Fibroblast of mammary gland (primary cell): Measurements from ENCODE around the gene GUCY1A2.
A peak's percentile ranks its signal among the peaks of the same experiment; 100 is the strongest.
"Not testable (repeated sequence)": the region's sequence is repeated elsewhere in the genome, so short reads cannot be mapped to it uniquely, and the experiment has no call there.

Experiments
- DNase-seq: peaks from one replicate; pipeline ENCODE4 v3.0.0-alpha.2; 2010; ENCODE audit warnings: low read depth
- H3K4me3 ChIP-seq: 2 replicates; pipeline ENCODE4 v1.5.1; 2011; ENCODE audit warnings: low read depth, mild to moderate bottlenecking, low read length, moderate library complexity; ENCODE audit not compliant: control insufficient read depth
- TF ChIP-seq, protein P1 (sequence below): conservative IDR thresholded peaks from 2 replicates; pipeline ENCODE4 v1.5.1; 2011; ENCODE audit warnings: low read depth, low read length, inconsistent platforms; ENCODE audit not compliant: control insufficient read depth, insufficient read depth

The GUCY1A2 gene

DNA sequence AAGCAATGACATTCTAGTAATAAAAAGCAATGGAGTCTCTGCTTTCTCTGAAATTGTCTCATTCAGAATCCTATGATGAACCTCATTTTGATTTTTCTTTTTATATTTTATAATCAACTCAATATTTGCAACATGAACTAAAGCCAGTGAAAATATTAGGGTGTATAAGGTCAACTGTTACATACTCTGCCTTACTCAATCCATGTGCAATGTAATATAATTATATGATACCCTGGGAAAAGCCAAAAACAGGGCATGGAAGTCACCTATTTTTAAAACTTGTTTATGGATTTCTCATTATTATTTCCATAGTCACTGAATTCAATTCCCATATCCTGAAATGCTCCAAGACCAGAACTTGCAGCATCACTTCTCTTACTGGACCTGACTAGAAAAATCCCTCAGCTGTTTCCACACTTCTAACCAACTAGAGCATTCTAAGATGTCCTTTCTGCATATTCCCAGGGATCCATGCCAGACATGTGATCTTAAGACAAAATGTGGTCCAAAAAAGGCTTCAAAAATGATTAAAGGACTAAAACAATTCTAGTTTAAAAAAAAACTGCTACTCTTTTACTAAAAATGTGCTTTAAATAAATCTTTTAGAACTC is 97.3 kb downstream of the GUCY1A2 start:
- H3K4me3 ChIP-seq: no peak overlapping the region
- peak; percentile 9 for DNase-seq
- TF ChIP-seq, protein P1, sequence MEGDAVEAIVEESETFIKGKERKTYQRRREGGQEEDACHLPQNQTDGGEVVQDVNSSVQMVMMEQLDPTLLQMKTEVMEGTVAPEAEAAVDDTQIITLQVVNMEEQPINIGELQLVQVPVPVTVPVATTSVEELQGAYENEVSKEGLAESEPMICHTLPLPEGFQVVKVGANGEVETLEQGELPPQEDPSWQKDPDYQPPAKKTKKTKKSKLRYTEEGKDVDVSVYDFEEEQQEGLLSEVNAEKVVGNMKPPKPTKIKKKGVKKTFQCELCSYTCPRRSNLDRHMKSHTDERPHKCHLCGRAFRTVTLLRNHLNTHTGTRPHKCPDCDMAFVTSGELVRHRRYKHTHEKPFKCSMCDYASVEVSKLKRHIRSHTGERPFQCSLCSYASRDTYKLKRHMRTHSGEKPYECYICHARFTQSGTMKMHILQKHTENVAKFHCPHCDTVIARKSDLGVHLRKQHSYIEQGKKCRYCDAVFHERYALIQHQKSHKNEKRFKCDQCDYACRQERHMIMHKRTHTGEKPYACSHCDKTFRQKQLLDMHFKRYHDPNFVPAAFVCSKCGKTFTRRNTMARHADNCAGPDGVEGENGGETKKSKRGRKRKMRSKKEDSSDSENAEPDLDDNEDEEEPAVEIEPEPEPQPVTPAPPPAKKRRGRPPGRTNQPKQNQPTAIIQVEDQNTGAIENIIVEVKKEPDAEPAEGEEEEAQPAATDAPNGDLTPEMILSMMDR: no peak

DNA sequence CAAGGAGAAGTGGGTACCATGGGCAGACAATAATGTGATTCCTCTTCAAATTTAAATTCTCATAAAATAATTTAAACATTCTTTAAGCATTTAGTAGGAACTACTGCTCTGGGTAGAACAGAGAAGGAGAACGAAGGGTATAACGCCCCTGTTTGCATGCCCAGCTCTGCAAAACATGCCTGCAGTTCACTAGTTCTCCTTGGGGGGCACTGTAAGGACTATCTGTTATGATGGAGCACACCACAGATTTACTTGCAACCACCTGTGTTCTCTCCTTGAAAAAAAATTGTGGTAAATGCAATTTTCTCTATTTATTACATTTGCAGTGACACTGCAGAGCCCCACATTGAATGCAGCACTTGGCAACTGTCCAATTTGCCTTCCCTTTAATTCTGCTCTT is 100.3 kb downstream of the GUCY1A2 start:
- DNase-seq: peak; percentile 20
- TF ChIP-seq, protein P1: peak; percentile 59
- no peak overlapping the region for H3K4me3 ChIP-seq

DNA sequence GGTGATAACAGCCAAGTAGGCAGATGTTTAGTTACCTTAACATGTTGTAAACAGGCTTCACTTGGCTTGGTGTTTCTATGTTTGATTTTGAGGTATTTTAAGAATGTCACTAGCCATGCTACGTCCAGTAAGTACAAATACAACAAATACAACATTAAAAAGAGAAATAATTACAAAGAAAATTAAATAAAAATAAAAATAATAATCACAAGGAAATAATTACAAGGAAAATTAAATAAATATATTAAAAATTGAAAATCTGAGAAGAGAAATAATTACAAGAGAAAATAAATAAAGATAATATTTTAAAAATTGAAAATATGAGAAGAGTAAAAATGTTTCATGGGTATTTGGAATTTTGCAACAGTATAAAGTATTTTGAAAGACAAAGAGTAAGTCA is 103.9 kb downstream of the GUCY1A2 start:
- TF ChIP-seq, protein P1: no peak
- no peak for DNase-seq
- H3K4me3 ChIP-seq: no peak overlapping the region

DNA sequence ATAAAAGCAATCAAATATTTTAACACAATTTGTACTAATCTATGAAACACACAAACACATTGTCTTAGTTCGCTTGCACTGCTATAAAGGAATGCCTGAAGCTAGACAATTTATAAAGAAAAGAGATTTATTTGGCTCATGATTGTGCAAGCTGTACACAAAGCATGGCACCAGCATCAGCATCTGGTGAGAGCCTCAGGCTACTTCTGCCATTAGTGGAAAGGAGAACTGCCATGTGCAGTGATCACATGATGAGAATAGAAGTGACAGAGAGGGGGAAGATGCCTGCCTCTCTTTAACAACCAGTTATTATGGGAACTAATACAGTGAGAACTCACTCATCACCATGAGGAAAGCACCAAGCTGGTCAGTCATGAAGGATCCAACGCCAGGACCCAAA is 105.1 kb downstream of the GUCY1A2 start:
- no peak overlapping the region for H3K4me3 ChIP-seq
- TF ChIP-seq, protein P1: no peak
- DNase-seq: no peak

DNA sequence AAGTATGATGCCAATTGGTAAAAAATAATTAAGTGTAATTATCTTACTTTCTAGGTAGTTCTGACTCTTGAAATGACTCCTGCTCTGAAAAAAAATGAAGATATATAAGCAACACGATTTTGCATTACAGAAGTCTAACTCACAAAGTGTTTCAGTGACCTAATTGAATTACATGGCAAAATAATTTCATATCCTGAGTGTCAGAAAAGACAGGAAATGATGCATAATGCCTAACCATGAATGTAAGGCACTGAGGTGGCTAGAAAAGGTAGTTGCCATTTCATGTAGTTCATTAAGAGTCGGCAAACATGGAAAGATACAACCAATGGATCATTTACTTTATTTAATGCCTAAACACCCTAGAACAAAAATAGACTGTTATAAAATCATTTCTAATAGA is 113.5 kb downstream of the GUCY1A2 start:
- no peak for DNase-seq
- TF ChIP-seq, protein P1: no peak

DNA sequence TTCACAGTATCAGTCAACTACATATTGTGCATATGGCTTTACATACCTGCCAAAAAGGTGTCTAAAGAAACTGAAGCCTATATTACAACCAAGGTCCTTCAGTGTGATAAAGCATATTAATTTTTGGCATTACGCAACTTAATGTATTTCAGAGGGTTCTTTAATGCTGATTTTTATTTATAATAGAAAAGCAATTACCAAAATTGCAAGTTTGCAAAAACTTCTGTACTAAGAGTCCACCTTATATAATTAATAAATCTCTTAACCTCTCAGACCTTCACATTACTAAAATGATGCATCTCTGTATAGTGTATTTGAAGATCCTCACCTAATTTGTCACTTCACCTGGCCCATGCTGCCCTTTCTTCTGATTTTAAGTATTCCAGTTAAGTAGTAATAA is 128.6 kb downstream of the GUCY1A2 start:
- DNase-seq: no peak
- H3K4me3 ChIP-seq: no peak overlapping the region
- TF ChIP-seq, protein P1: no peak

More for the DNA sequence above, 113.5 kb downstream of the GUCY1A2 start:
- H3K4me3 ChIP-seq: no peak overlapping the region

DNA sequence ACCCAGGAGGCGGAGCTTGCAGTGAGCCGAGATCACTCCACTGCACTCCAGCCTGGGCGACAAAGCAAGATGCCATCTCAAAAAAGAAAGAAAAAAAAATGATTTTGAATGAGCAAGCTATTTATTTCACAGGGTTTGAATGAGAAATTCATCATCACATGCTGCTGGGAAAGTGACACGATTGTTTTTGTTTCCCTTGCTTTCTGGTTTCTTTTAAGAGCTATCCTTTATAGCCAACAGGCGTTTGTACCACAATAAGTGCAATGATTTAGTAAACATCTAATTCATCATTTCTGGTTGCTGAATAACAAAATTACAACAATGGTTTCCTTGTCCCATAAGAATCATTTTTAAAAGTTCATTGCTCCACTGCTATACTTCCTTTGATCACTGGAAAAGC is 129.9 kb downstream of the GUCY1A2 start:
- DNase-seq: no peak
- TF ChIP-seq, protein P1: no peak
- no peak overlapping the region for H3K4me3 ChIP-seq

DNA sequence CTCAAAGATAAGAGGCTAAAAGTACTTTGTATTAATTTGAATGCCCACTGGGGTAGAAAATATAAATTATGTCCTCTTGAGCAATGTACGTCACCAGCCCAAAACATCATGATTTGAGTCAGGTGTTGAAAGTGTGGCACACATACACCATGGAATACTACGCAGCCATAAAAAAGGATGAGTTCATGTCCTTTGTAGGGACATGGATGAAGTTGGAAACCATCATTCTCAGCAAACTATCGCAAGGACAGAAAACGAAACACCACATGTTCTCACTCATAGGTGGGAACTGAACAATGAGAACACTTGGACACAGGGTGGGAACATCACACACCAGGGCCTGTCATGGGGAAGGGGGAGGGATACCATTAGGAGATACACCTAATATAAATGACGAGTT is 134.6 kb downstream of the GUCY1A2 start:
- H3K4me3 ChIP-seq, DNase-seq: not testable (repeated sequence)
